ENCODE measurements around the gene KLKB1. TPM values are rescaled to one million over a fixed set of nuclear protein-coding genes. Genes with fewer than 3 reads are reported as not detected.

Gene KLKB1
- total RNA-seq, 2 experiments from 2014 or later = not detected

- POLR2A ChIA-PET = no interaction called here
- H3K27ac ChIP-seq (ENCODE audit: low read depth, low read length, poor library complexity, severe bottlenecking) = no peak overlapping the region
These were observed 22.6 kb upstream of the KLKB1 start for GRCh38 chr4:186204686-186205085.

GRCh38 chr4:186205156-186205555 is 22.2 kb upstream of the KLKB1 start:
- no peak overlapping the region for H3K4me3 ChIP-seq (ENCODE audit: low read depth, low read length, poor library complexity, severe bottlenecking)
- H3K9me2 ChIP-seq (ENCODE audit: insufficient read depth, low read length) = no peaks in the 10 kb centered on the region
- no TSS peak for BruUV-seq (replicated peaks)
- POLR2A ChIA-PET = no interaction called here
- CTCF ChIA-PET (ENCODE audit: unreplicated experiment) = no interaction called here
- no peaks in the 10 kb centered on the region for H4K20me1 ChIP-seq (ENCODE audit: insufficient read depth, low read length)
- peaks cover 8% of the 10 kb centered on the region; the same call in 1 of the 2 replicates for H3K36me3 ChIP-seq (ENCODE audit: insufficient read depth, low read length)
- no peak overlapping the region for H3K4me2 ChIP-seq (ENCODE audit: low read length)
- H3K27ac ChIP-seq (ENCODE audit: low read depth, low read length, poor library complexity, severe bottlenecking) = no peak overlapping the region
- no peaks in the 10 kb centered on the region for H3K9me3 ChIP-seq (ENCODE audit: low read length)
- H3K4me1 ChIP-seq (ENCODE audit: insufficient read depth, low read length, poor library complexity, severe bottlenecking) = peaks cover 6% of the 10 kb centered on the region
- no peak overlapping the region for H2AFZ ChIP-seq (ENCODE audit: low read length)
- peak; percentile 10 for DNase-seq (ENCODE audit: low spot score)
- intact Hi-C loops (cut with micrococcal nuclease; ENCODE audit: unreplicated experiment) = no loop called here
- TF ChIP-seq CTCF (conservative IDR thresholded peaks at IDR 0.05; ENCODE audit: low read length) (no peak), EZH2phosphoT487 (IDR thresholded peaks at IDR 0.05; ENCODE audit: borderline replicate concordance, low read depth, low read length) (no peak)
- H3K79me2 ChIP-seq (ENCODE audit: insufficient read depth, low read depth, low read length) = no peaks in the 10 kb centered on the region

More at GRCh38 chr4:186204686-186205085, 22.6 kb upstream of the KLKB1 start:
- intact Hi-C loops (cut with micrococcal nuclease; ENCODE audit: unreplicated experiment) = no loop called here
- DNase-seq (ENCODE audit: low spot score) = no peak
- H3K4me2 ChIP-seq (ENCODE audit: low read length) = no peak overlapping the region
- BruUV-seq (replicated peaks) = no TSS peak
- TF ChIP-seq CTCF (conservative IDR thresholded peaks at IDR 0.05; ENCODE audit: low read length) (no peak), EZH2phosphoT487 (IDR thresholded peaks at IDR 0.05; ENCODE audit: borderline replicate concordance, low read depth, low read length) (no peak)
- H3K9me2 ChIP-seq (ENCODE audit: insufficient read depth, low read length) = no peaks in the 10 kb centered on the region
- H3K79me2 ChIP-seq (ENCODE audit: insufficient read depth, low read depth, low read length) = no peaks in the 10 kb centered on the region
- peaks cover 6% of the 10 kb centered on the region for H3K4me1 ChIP-seq (ENCODE audit: insufficient read depth, low read length, poor library complexity, severe bottlenecking)
- peaks cover 7% of the 10 kb centered on the region; the same call in 1 of the 2 replicates for H3K36me3 ChIP-seq (ENCODE audit: insufficient read depth, low read length)
- H3K4me3 ChIP-seq (ENCODE audit: low read depth, low read length, poor library complexity, severe bottlenecking) = no peak overlapping the region
- H4K20me1 ChIP-seq (ENCODE audit: insufficient read depth, low read length) = no peaks in the 10 kb centered on the region
- H3K9me3 ChIP-seq (ENCODE audit: low read length) = no peaks in the 10 kb centered on the region
- H2AFZ ChIP-seq (ENCODE audit: low read length) = no peak overlapping the region
- CTCF ChIA-PET (ENCODE audit: unreplicated experiment) = no interaction called here

- no peaks in the 10 kb centered on the region for H3K4me1 ChIP-seq (ENCODE audit: insufficient read depth, low read length, poor library complexity, severe bottlenecking)
- H3K9me3 ChIP-seq (ENCODE audit: low read length) = no peaks in the 10 kb centered on the region
- no peak for DNase-seq (ENCODE audit: low spot score)
- no peak overlapping the region for H2AFZ ChIP-seq (ENCODE audit: low read length)
- TF ChIP-seq CTCF (conservative IDR thresholded peaks at IDR 0.05; ENCODE audit: low read length) = no peak
- no peak for TF ChIP-seq EZH2phosphoT487 (IDR thresholded peaks at IDR 0.05; ENCODE audit: borderline replicate concordance, low read depth, low read length)
- no peak overlapping the region for H3K27ac ChIP-seq (ENCODE audit: low read depth, low read length, poor library complexity, severe bottlenecking)
- BruUV-seq (replicated peaks) = no TSS peak
- H3K79me2 ChIP-seq (ENCODE audit: insufficient read depth, low read depth, low read length) = no peaks in the 10 kb centered on the region
- CTCF ChIA-PET (ENCODE audit: unreplicated experiment) = no interaction called here
- H3K36me3 ChIP-seq (ENCODE audit: insufficient read depth, low read length) = no peaks in the 10 kb centered on the region
- intact Hi-C loops (cut with micrococcal nuclease; ENCODE audit: unreplicated experiment) = no loop called here
- no peak overlapping the region for H3K4me2 ChIP-seq (ENCODE audit: low read length)
- H4K20me1 ChIP-seq (ENCODE audit: insufficient read depth, low read length) = no peaks in the 10 kb centered on the region
- H3K4me3 ChIP-seq (ENCODE audit: low read depth, low read length, poor library complexity, severe bottlenecking) = no peak overlapping the region
- H3K9me2 ChIP-seq (ENCODE audit: insufficient read depth, low read length) = no peaks in the 10 kb centered on the region
- POLR2A ChIA-PET = no interaction called here
These were observed 10.8 kb upstream of the KLKB1 start for GRCh38 chr4:186216465-186217024.

All from OCI-LY7 (cell line).